A549 (cell line): Measurements from ENCODE around the gene ZFP57. TPM values are rescaled to one million over a fixed set of nuclear protein-coding genes. Genes with fewer than 3 reads are reported as not detected.

Experiments used
- ATAC-seq, 2 experiments: fragments of 200-7000 bp in 1 of 2; fragments of >200 bp in 1 of 2; cut with Nextera tagmentation in 1 of 2; cut with Tn5 transposase in 1 of 2; 3 replicates each; pipeline versions ENCODE4 v1.8.0 to v1.9.1; 2018 to 2020; ENCODE audit warnings: mild to moderate bottlenecking in 1 of 2, moderate library complexity in 1 of 2
- CTCF ChIA-PET: fragments of 300-600 bp; sonication (Branson Sonifier 250); formaldehyde crosslinking; extraction: SDS; loops from one replicate; lab custom pipeline; 2021; ENCODE audit warnings: antibody characterized with exemption, inconsistent platforms; lab: Yijun Ruan, JAX
- POLR2A ChIA-PET: fragments of 350-600 bp; formaldehyde crosslinking; extraction: SDS; loops from one replicate; lab custom pipeline; 2021; ENCODE audit warnings: antibody characterized with exemption, inconsistent platforms; lab: Yijun Ruan, JAX
- DNase-seq, 2 experiments: peaks; one replicate each; pipeline versions ENCODE4 v3.0.0 to v3.0.0-alpha.2; 2011 to 2016; ENCODE audit warnings: low read depth in 1 of 2, low spot score in 1 of 2
- FAIRE-seq: peaks from 2 replicates; lab custom pipeline; 2011; peaks lifted over from hg19 to GRCh38; lab: Jason Lieb, UNC
- H3K27ac ChIP-seq, 2 experiments: fragments of >200 bp; sonication (Bioruptor Twin); formaldehyde crosslinking; 3 replicates each; pipeline ENCODE4 v1.5.1; 2016 to 2017
- H3K4me1 ChIP-seq: fragments of >200 bp; sonication (Bioruptor Twin); formaldehyde crosslinking; 3 replicates; pipeline ENCODE4 v1.6.1; 2016
- H3K4me2 ChIP-seq: fragments of >200 bp; sonication (Bioruptor Twin); formaldehyde crosslinking; 3 replicates; pipeline ENCODE4 v1.6.1; 2016
- H3K4me3 ChIP-seq: fragments of >200 bp; sonication (Bioruptor Twin); formaldehyde crosslinking; 3 replicates; pipeline ENCODE4 v1.5.1; 2016
- H3K9me3 ChIP-seq: fragments of >200 bp; sonication (Bioruptor Twin); formaldehyde crosslinking; 3 replicates; pipeline ENCODE4 v1.6.1; 2016
- BHLHE40 ChIP-seq: IDR thresholded peaks from 2 replicates; pipeline ENCODE4 v1.6.1; 2012; ENCODE audit warnings: low read depth, low read length, inconsistent platforms
- EHMT2 ChIP-seq: fragments of 200-600 bp; sonication (generic); IDR thresholded peaks from 2 replicates; pipeline ENCODE4 v1.6.1; 2016; ENCODE audit warnings: antibody characterized with exemption, low read depth, mild to moderate bottlenecking, moderate library complexity
- EP300 ChIP-seq, 2 experiments: fragments of >200 bp; sonication (Bioruptor Twin); formaldehyde crosslinking; IDR thresholded peaks; 2 replicates in 1 of 2; 3 replicates in 1 of 2; pipeline ENCODE4 v1.6.1; 2016 to 2017
- ESRRA ChIP-seq: fragments of 150-350 bp; IDR thresholded peaks from 2 replicates; pipeline ENCODE4 v1.6.1; 2014; ENCODE audit warnings: mild to moderate bottlenecking, low read length, borderline replicate concordance
- FOSB ChIP-seq: fragments of 250-450 bp; sonication (Bioruptor Pico); IDR thresholded peaks from 2 replicates; pipeline ENCODE4 v1.5.0; 2020; ENCODE audit warnings: mild to moderate bottlenecking, moderate library complexity
- FOXS1 ChIP-seq: fragments of 250-450 bp; sonication (Bioruptor Pico); IDR thresholded peaks from 2 replicates; pipeline ENCODE4 v1.5.0; 2020; ENCODE audit warnings: mild to moderate bottlenecking, moderate library complexity
- GATA3 ChIP-seq: IDR thresholded peaks from 2 replicates; pipeline ENCODE4 v1.6.1; 2012; ENCODE audit warnings: borderline replicate concordance
- HDAC2 ChIP-seq: fragments of 200-600 bp; sonication (generic); IDR thresholded peaks from 2 replicates; pipeline ENCODE4 v1.6.1; 2016
- HEYL ChIP-seq: fragments of 250-450 bp; sonication (Bioruptor Pico); IDR thresholded peaks from 2 replicates; pipeline ENCODE4 v1.8.0; 2021; ENCODE audit warnings: mild to moderate bottlenecking, moderate library complexity
- JUN ChIP-seq, 2 experiments: fragments of >200 bp; sonication (Bioruptor Twin); formaldehyde crosslinking; IDR thresholded peaks; 2 replicates in 1 of 2; 3 replicates in 1 of 2; pipeline ENCODE4 v1.6.1; 2016 to 2017
- KDM5A ChIP-seq: fragments of 200-600 bp; sonication (generic); IDR thresholded peaks from 2 replicates; pipeline ENCODE4 v1.6.1; 2016; ENCODE audit warnings: antibody characterized with exemption, mild to moderate bottlenecking
- MYC ChIP-seq: IDR thresholded peaks from 2 replicates; pipeline ENCODE4 v1.6.1; 2012; ENCODE audit warnings: mild to moderate bottlenecking, inconsistent platforms, low read length, improper control_type of control experiment, borderline replicate concordance
- NFE2L2 ChIP-seq: fragments of 150-350 bp; conservative IDR thresholded peaks from 2 replicates; pipeline ENCODE4 v1.6.1; 2014; ENCODE audit warnings: low read length
- NPAS2 ChIP-seq: fragments of 250-450 bp; sonication (Bioruptor Pico); IDR thresholded peaks from 2 replicates; pipeline ENCODE4 v1.8.0; 2022; ENCODE audit warnings: mild to moderate bottlenecking, moderate library complexity, borderline replicate concordance
- PHF8 ChIP-seq: fragments of 200-600 bp; sonication (generic); IDR thresholded peaks from 2 replicates; pipeline ENCODE4 v1.6.1; 2016; ENCODE audit warnings: low read depth, mild to moderate bottlenecking, antibody characterized with exemption, moderate library complexity, borderline replicate concordance
- POLR2A ChIP-seq: IDR thresholded peaks from 2 replicates; pipeline ENCODE4 v1.6.1; 2012; ENCODE audit warnings: mild to moderate bottlenecking, low read length
- RARB ChIP-seq: fragments of 250-450 bp; sonication (Bioruptor Pico); IDR thresholded peaks from 2 replicates; pipeline ENCODE4 v1.8.0; 2021; ENCODE audit warnings: mild to moderate bottlenecking, moderate library complexity
- RFX5 ChIP-seq: fragments of 450-650 bp; IDR thresholded peaks from 2 replicates; pipeline ENCODE4 v1.7.1; 2014; ENCODE audit warnings: antibody characterized with exemption, mild to moderate bottlenecking, moderate library complexity
- RNF2 ChIP-seq: fragments of 200-600 bp; sonication (generic); IDR thresholded peaks from 2 replicates; pipeline ENCODE4 v1.6.1; 2016; ENCODE audit warnings: low read depth, mild to moderate bottlenecking, antibody characterized with exemption, moderate library complexity, borderline replicate concordance
- TFCP2L1 ChIP-seq: fragments of 250-450 bp; sonication (Bioruptor Pico); IDR thresholded peaks from 2 replicates; pipeline ENCODE4 v1.5.0; 2021; ENCODE audit warnings: mild to moderate bottlenecking
- ZC3H11A ChIP-seq: fragments of 450-650 bp; IDR thresholded peaks from 2 replicates; pipeline ENCODE4 v1.6.1; 2014; ENCODE audit warnings: antibody characterized with exemption, mild to moderate bottlenecking
- ZFP36 ChIP-seq: fragments of 450-650 bp; IDR thresholded peaks from 2 replicates; pipeline ENCODE4 v1.6.1; 2014; ENCODE audit warnings: borderline replicate concordance; ENCODE audit not compliant: partially characterized antibody
- ZNF302 ChIP-seq: fragments of 250-450 bp; sonication (Bioruptor Pico); IDR thresholded peaks from 2 replicates; pipeline ENCODE4 v1.9.0; 2021; ENCODE audit warnings: inconsistent platforms, mild to moderate bottlenecking, moderate library complexity
- ZSCAN20 ChIP-seq: fragments of 250-450 bp; sonication (Bioruptor Pico); IDR thresholded peaks from 2 replicates; pipeline ENCODE4 v1.8.0; 2022; ENCODE audit warnings: mild to moderate bottlenecking, moderate library complexity
- WGBS: methylation state at CpG from one replicate; pipeline ENCODE4 v1.1.6; 2017; ENCODE audit errors: missing lambda C conversion rate; 5-methylcytosine and 5-hydroxymethylcytosine counted together
- polyA plus RNA-seq, 4 experiments: library from polyadenylated mRNA; depleted of rRNA in 3 of 4; stranded (reverse); fragments of >200 nt; fragmentation: RNase III in 1 of 4; extraction: RNeasy Plus Mini Kit Qiagen cat#74134 plus additional on column Dnase treatment in 1 of 4; gene quantifications; 2 replicates in 3 of 4; 3 replicates in 1 of 4; pipeline ENCODE4 v1.2.3, GENCODE V29; 2011 to 2017
- TF ChIP-seq, protein P1 (sequence below): fragments of >200 bp; sonication (Bioruptor Twin); formaldehyde crosslinking; IDR thresholded peaks from 3 replicates; pipeline ENCODE4 v1.5.1; 2016
- TF ChIP-seq, protein P2 (sequence below): fragments of 150-350 bp; IDR thresholded peaks from 2 replicates; pipeline ENCODE4 v1.6.1; 2014; ENCODE audit warnings: low read depth, mild to moderate bottlenecking, low read length
- TF ChIP-seq, protein P3 (sequence below): fragments of >200 bp; sonication (Bioruptor Twin); formaldehyde crosslinking; IDR thresholded peaks from 3 replicates; pipeline ENCODE4 v1.6.1; 2016
- TF ChIP-seq, protein P4 (sequence below): IDR thresholded peaks from 2 replicates; pipeline ENCODE4 v1.6.1; 2012
- TF ChIP-seq, protein P5 (sequence below): IDR thresholded peaks from 2 replicates; pipeline ENCODE4 v1.6.1; 2012

The ZFP57 gene
- polyA plus RNA-seq, 2 of the 4 experiments (the other 2 are of a cell fraction): 0.08 TPM; not detected in 1

DNA sequence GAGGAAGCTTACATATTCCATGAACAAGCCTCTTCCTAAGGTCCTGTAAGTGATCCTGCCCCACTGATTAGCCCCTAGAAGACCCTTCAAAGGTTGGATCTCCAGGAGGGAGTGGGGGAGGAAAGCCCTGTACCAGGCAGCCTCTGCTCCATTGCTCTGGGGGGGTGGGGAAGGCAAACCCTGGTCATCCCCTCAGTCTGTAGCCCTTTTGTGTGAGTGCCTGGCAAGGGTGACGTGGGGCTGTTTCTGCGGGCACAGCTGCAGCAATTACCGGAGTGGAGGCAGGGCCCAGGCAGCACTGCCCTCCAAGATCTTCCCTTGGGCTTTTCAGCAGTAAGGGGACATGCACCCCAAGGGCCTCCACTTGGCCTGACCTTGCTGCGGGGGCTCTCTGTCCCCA is 24.2 kb downstream of the ZFP57 start, which contains the start of gene MOG:
Gene MOG (plus strand): TSS at position 295 of the 400 bp plus-strand sequence. CDS start 118 bp downstream, outside the sequence.
- WGBS: 57% methylated on average over 1 of the region's 4 CpGs
- H3K4me3 ChIP-seq: no peak within 1 kb of the TSS
- no peak for TF ChIP-seq EP300 (IDR thresholded peaks at IDR 0.05)
- no peak for TF ChIP-seq RFX5
- TF ChIP-seq BHLHE40: no peak
- TF ChIP-seq, protein P1, sequence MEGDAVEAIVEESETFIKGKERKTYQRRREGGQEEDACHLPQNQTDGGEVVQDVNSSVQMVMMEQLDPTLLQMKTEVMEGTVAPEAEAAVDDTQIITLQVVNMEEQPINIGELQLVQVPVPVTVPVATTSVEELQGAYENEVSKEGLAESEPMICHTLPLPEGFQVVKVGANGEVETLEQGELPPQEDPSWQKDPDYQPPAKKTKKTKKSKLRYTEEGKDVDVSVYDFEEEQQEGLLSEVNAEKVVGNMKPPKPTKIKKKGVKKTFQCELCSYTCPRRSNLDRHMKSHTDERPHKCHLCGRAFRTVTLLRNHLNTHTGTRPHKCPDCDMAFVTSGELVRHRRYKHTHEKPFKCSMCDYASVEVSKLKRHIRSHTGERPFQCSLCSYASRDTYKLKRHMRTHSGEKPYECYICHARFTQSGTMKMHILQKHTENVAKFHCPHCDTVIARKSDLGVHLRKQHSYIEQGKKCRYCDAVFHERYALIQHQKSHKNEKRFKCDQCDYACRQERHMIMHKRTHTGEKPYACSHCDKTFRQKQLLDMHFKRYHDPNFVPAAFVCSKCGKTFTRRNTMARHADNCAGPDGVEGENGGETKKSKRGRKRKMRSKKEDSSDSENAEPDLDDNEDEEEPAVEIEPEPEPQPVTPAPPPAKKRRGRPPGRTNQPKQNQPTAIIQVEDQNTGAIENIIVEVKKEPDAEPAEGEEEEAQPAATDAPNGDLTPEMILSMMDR: no peak
- no peak for TF ChIP-seq NPAS2
- TF ChIP-seq POLR2A: no peak
- TF ChIP-seq EHMT2: no peak
- TF ChIP-seq JUN (IDR thresholded peaks at IDR 0.05): no peak
- TF ChIP-seq KDM5A: no peak
- TF ChIP-seq ZFP36: no peak
- TF ChIP-seq, protein P2, sequence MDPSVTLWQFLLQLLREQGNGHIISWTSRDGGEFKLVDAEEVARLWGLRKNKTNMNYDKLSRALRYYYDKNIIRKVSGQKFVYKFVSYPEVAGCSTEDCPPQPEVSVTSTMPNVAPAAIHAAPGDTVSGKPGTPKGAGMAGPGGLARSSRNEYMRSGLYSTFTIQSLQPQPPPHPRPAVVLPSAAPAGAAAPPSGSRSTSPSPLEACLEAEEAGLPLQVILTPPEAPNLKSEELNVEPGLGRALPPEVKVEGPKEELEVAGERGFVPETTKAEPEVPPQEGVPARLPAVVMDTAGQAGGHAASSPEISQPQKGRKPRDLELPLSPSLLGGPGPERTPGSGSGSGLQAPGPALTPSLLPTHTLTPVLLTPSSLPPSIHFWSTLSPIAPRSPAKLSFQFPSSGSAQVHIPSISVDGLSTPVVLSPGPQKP: no peak
- no peak for TF ChIP-seq FOXS1
- no peak for TF ChIP-seq ZSCAN20 (CRISPR knock-in tag)
- TF ChIP-seq GATA3: no peak
- TF ChIP-seq, protein P3, sequence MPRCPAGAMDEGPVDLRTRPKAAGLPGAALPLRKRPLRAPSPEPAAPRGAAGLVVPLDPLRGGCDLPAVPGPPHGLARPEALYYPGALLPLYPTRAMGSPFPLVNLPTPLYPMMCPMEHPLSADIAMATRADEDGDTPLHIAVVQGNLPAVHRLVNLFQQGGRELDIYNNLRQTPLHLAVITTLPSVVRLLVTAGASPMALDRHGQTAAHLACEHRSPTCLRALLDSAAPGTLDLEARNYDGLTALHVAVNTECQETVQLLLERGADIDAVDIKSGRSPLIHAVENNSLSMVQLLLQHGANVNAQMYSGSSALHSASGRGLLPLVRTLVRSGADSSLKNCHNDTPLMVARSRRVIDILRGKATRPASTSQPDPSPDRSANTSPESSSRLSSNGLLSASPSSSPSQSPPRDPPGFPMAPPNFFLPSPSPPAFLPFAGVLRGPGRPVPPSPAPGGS: no peak
- TF ChIP-seq HDAC2: no peak
- no peak for TF ChIP-seq PHF8
- no peaks in the 10 kb centered on the region for H3K9me3 ChIP-seq
- FAIRE-seq: no peak
- no peak within 1 kb of the TSS for H3K4me2 ChIP-seq
- no peaks in the 10 kb centered on the region for H3K4me1 ChIP-seq
- ChIA-PET POLR2A (no interaction called here), CTCF (interaction anchor here (1.3 to 1.5 kb wide), 3 partner anchors 9 to 45 kb away, joined by 3 to 5 read pairs (median 3); no protein-coding TSS in a partner anchor)
- no peak for ATAC-seq
- H3K27ac ChIP-seq: no peak within 1 kb of the TSS
- no peak for DNase-seq

DNA sequence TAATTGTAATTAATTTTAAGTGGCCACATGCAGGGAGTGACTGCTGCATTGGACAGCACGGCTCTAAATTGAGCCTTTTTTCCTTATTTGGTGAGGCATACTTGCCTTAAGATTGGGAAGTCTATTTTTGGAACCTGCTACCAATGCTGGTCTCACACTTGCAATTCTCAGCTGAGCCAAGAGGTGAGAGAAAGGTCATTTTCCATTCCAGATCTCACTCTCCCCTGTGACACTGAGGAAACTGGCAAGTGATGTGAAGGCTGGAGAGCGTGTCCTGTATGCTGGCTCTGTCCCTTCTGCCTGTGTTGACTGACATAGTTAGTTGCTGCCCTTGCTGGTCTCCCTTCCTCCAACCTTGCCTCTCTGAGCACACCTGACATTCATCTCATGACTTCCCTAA is 24.8 kb downstream of the ZFP57 start:
- DNase-seq (no peak), ATAC-seq (no peak), FAIRE-seq (no peak)
- 52% methylated on average over 2 of the region's 2 CpGs for WGBS
- CTCF ChIA-PET: interaction anchor here (1.4 to 12.2 kb wide), 2 partner anchors 19 to 45 kb away, joined by 3 to 183 read pairs; partner anchors contain the start of gene GABBR1
- Histone ChIP-seq H3K9me3 (no peaks in the 10 kb centered on the region), H3K27ac (no peak overlapping the region), H3K4me2 (no peak overlapping the region), H3K4me1 (no peaks in the 10 kb centered on the region), H3K4me3 (no peak overlapping the region)
- POLR2A ChIA-PET: no interaction called here
- TF ChIP-seq EP300 (IDR thresholded peaks at IDR 0.05) (no peak), ESRRA (no peak), ZNF302 (CRISPR knock-in tag) (no peak), JUN (IDR thresholded peaks at IDR 0.05) (no peak), ZC3H11A (no peak), FOSB (CRISPR knock-in tag) (no peak), MYC (no peak), TFCP2L1 (CRISPR knock-in tag) (no peak), NPAS2 (no peak), RNF2 (no peak), RFX5 (no peak), HEYL (CRISPR knock-in tag) (no peak), RARB (CRISPR knock-in tag) (no peak), NFE2L2 (no peak), HDAC2 (no peak)
- TF ChIP-seq, protein P4, sequence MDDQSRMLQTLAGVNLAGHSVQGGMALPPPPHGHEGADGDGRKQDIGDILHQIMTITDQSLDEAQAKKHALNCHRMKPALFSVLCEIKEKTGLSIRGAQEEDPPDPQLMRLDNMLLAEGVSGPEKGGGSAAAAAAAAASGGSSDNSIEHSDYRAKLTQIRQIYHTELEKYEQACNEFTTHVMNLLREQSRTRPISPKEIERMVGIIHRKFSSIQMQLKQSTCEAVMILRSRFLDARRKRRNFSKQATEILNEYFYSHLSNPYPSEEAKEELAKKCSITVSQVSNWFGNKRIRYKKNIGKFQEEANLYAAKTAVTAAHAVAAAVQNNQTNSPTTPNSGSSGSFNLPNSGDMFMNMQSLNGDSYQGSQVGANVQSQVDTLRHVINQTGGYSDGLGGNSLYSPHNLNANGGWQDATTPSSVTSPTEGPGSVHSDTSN: no peak
- TF ChIP-seq, protein P5, sequence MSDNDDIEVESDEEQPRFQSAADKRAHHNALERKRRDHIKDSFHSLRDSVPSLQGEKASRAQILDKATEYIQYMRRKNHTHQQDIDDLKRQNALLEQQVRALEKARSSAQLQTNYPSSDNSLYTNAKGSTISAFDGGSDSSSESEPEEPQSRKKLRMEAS: no peak
- TF ChIP-seq, protein P1: no peak
